Neural cell (in vitro differentiated cells): ENCODE measurements around the gene CFAP45. TPM values are rescaled to one million over a fixed set of nuclear protein-coding genes. Genes with fewer than 3 reads are reported as not detected.

Source experiments
- H2AFZ ChIP-seq: fragments of 200-600, 300-800 bp; sonication (generic), shearing (Covaris generic); 2 replicates; pipeline ENCODE4 v1.6.0; 2014; ENCODE audit warnings: low read depth, mild to moderate bottlenecking, antibody characterized with exemption, low read length, moderate library complexity
- H3F3A ChIP-seq: fragments of 200-600 bp; shearing (Covaris generic); 2 replicates; pipeline ENCODE4 v1.6.1; 2016; ENCODE audit warnings: mild to moderate bottlenecking, moderate library complexity, mixed read lengths, antibody characterized with exemption, low read length; ENCODE audit not compliant: insufficient read depth, poor library complexity, severe bottlenecking
- H3K27ac ChIP-seq: fragments of 200-600, 300-800 bp; sonication (generic), shearing (Covaris generic); 2 replicates; pipeline ENCODE4 v1.5.1; 2014; ENCODE audit warnings: mild to moderate bottlenecking, low read length, moderate library complexity
- H3K27me3 ChIP-seq: fragments of 300-800, 200-600 bp; sonication (generic), shearing (Covaris generic); 2 replicates; pipeline ENCODE4 v1.6.0; 2014; ENCODE audit warnings: mild to moderate bottlenecking, low read depth, low read length, moderate library complexity; ENCODE audit not compliant: insufficient read depth
- H3K36me3 ChIP-seq: fragments of 300-800, 200-600 bp; sonication (generic), shearing (Covaris generic); 2 replicates; pipeline ENCODE4 v1.5.1; 2014; ENCODE audit warnings: mild to moderate bottlenecking, antibody characterized with exemption, low read length, moderate library complexity; ENCODE audit not compliant: insufficient read depth
- H3K4me2 ChIP-seq: fragments of 300-800, 200-600 bp; sonication (generic), shearing (Covaris generic); 2 replicates; pipeline ENCODE4 v1.6.0; 2014; ENCODE audit warnings: mild to moderate bottlenecking, low read length
- H3K4me3 ChIP-seq: fragments of 300-800, 200-600 bp; sonication (generic), shearing (Covaris generic); 2 replicates; pipeline ENCODE4 v1.5.1; 2014; ENCODE audit warnings: mild to moderate bottlenecking, low read length, moderate library complexity
- H3K79me2 ChIP-seq: fragments of 200-600 bp; shearing (Covaris generic); replicated peaks from 2 replicates; pipeline ENCODE4 v1.6.0; 2014; ENCODE audit warnings: mild to moderate bottlenecking, low read length, moderate library complexity; ENCODE audit not compliant: insufficient read depth
- H3K9ac ChIP-seq: fragments of 300-800, 200-600 bp; sonication (generic), shearing (Covaris generic); 2 replicates; pipeline ENCODE4 v1.6.1; 2016; ENCODE audit warnings: mild to moderate bottlenecking, low read length, mixed read lengths
- H3K9me2 ChIP-seq: fragments of 200-600 bp; shearing (Covaris generic); 2 replicates; pipeline ENCODE4 v1.6.1; 2016; ENCODE audit warnings: mild to moderate bottlenecking, low read length, mixed read lengths; ENCODE audit not compliant: insufficient read depth
- H3K9me3 ChIP-seq: fragments of 200-600, 300-800 bp; sonication (generic), shearing (Covaris generic); 2 replicates; pipeline ENCODE4 v1.6.1; 2016; ENCODE audit warnings: mild to moderate bottlenecking, mixed run types, low read length, moderate library complexity, mixed read lengths
- H4K20me1 ChIP-seq: fragments of 200-600 bp; shearing (Covaris generic); 2 replicates; pipeline ENCODE4 v1.6.1; 2016; ENCODE audit warnings: mild to moderate bottlenecking, mixed run types; ENCODE audit not compliant: insufficient read depth
- CTCF ChIP-seq: fragments of 450-650 bp; IDR thresholded peaks from 2 replicates; pipeline ENCODE4 v1.5.1; 2014; ENCODE audit warnings: antibody characterized with exemption, mild to moderate bottlenecking, moderate library complexity; ENCODE audit not compliant: poor library complexity, severe bottlenecking
- EZH2 ChIP-seq: fragments of 200-600, 300-800 bp; shearing (Covaris generic), sonication (generic); IDR thresholded peaks from 2 replicates; pipeline ENCODE4 v1.6.1; 2014; ENCODE audit warnings: antibody characterized with exemption, low read length, borderline replicate concordance, mild to moderate bottlenecking; ENCODE audit not compliant: insufficient read depth, poor library complexity, severe bottlenecking
- POLR2AphosphoS5 ChIP-seq: IDR thresholded peaks from 2 replicates; pipeline ENCODE4 v1.6.1; 2012
- RAD21 ChIP-seq: fragments of 450-650 bp; conservative IDR thresholded peaks from 2 replicates; pipeline ENCODE4 v1.6.1; 2014; ENCODE audit warnings: antibody characterized with exemption, mild to moderate bottlenecking, moderate library complexity
- REST ChIP-seq: IDR thresholded peaks from 2 replicates; pipeline ENCODE4 v1.6.1; 2012; ENCODE audit warnings: borderline replicate concordance
- SMC3 ChIP-seq: fragments of 450-650 bp; conservative IDR thresholded peaks from 2 replicates; pipeline ENCODE4 v1.6.1; 2014; ENCODE audit warnings: antibody characterized with exemption, mild to moderate bottlenecking, moderate library complexity; ENCODE audit not compliant: poor library complexity
- TAF1 ChIP-seq: IDR thresholded peaks from 2 replicates; pipeline ENCODE4 v1.6.1; 2012; ENCODE audit warnings: low read depth
- polyA plus RNA-seq: library from polyadenylated mRNA; depleted of rRNA; stranded (reverse); fragments of >200 nt; gene quantifications from 2 replicates; pipeline ENCODE4 v1.2.3, GENCODE V29; 2014

The CFAP45 gene
- polyA plus RNA-seq, 1 donor from 2014 or later = 0.12 TPM

- Histone ChIP-seq H3K27me3 (no peaks in the 10 kb centered on the region), H3K36me3 (no peaks in the 10 kb centered on the region), H3K4me2 (no peak overlapping the region), H3K27ac (no peak overlapping the region), H3F3A (no peaks in the 10 kb centered on the region), H3K79me2 (no peaks in the 10 kb centered on the region), H3K9me3 (no peaks in the 10 kb centered on the region), H2AFZ (no peak overlapping the region), H3K9ac (no peak overlapping the region), H4K20me1 (no peaks in the 10 kb centered on the region), H3K9me2 (no peaks in the 10 kb centered on the region), H3K4me3 (no peak overlapping the region)
- TF ChIP-seq RAD21 (no peak), SMC3 (no peak), EZH2 (no peak)
Observed at GRCh38 chr1:159914252-159915018, 14.5 kb upstream of the CFAP45 start.

- H3K79me2 ChIP-seq = no peaks in the 10 kb centered on the region
- no peak overlapping the region for H3K4me2 ChIP-seq
- no peak overlapping the region for H3K4me3 ChIP-seq
Observed at GRCh38 chr1:159913451-159914192, 13.7 kb upstream of the CFAP45 start.

More at GRCh38 chr1:159913451-159914192, 13.7 kb upstream of the CFAP45 start:
- Histone ChIP-seq H3K36me3 (no peaks in the 10 kb centered on the region), H3K27ac (no peak overlapping the region), H2AFZ (no peak overlapping the region), H3K9ac (no peak overlapping the region), H3K27me3 (no peaks in the 10 kb centered on the region), H4K20me1 (no peaks in the 10 kb centered on the region), H3K9me3 (no peaks in the 10 kb centered on the region), H3F3A (no peaks in the 10 kb centered on the region), H3K9me2 (no peaks in the 10 kb centered on the region)
- TF ChIP-seq POLR2AphosphoS5 = no peak
- TF ChIP-seq TAF1 = no peak
- no peak for TF ChIP-seq EZH2
- no peak for TF ChIP-seq REST
- no peak for TF ChIP-seq RAD21
- no peak for TF ChIP-seq CTCF
